Breast epithelium (tissue), 4 donors: ENCODE results near the gene CEACAM16. TPM values are rescaled to one million over a fixed set of nuclear protein-coding genes. Genes with fewer than 3 reads are reported as not detected.

ENCODE experiments used
- DNase-seq, 2 donors: peaks; one replicate each; pipeline ENCODE4 v3.0.0-alpha.2; 2019; ENCODE audit warnings: low spot score in 2 of 2
- H3K27ac ChIP-seq, 2 donors: fragments of 200-600 bp; sonication (generic) in 1 of 2; one replicate each; pipeline ENCODE4 v1.5.1; 2016 to 2019; ENCODE audit warnings: mild to moderate bottlenecking in 1 of 2
- H3K27me3 ChIP-seq, 2 donors: fragments of 200-600 bp; sonication (generic) in 1 of 2; one replicate each; pipeline versions ENCODE4 v1.5.1 to v1.6.0; 2017 to 2019; ENCODE audit warnings: control low read depth in 1 of 2, mild to moderate bottlenecking in 1 of 2
- H3K36me3 ChIP-seq: fragments of 200-600 bp; one replicate; pipeline ENCODE4 v1.5.1; 2019
- H3K4me1 ChIP-seq, 2 donors: fragments of 200-600 bp; sonication (generic); one replicate each; pipeline ENCODE4 v1.5.1; 2016 to 2019; ENCODE audit warnings: control low read depth in 1 of 2
- H3K4me3 ChIP-seq, 3 donors: fragments of 200-600 bp; sonication (generic); 1 replicate in 2 of 3; 2 replicates in 1 of 3; pipeline ENCODE4 v1.5.1; 2016 to 2019; ENCODE audit warnings: mild to moderate bottlenecking in 3 of 3, moderate library complexity in 2 of 3
- H3K9me3 ChIP-seq, 2 donors: fragments of 200-600 bp; sonication (generic) in 1 of 2; one replicate each; pipeline ENCODE4 v1.5.1; 2016 to 2019; ENCODE audit warnings: control low read depth in 1 of 2
- CTCF ChIP-seq, 3 donors: fragments of 450-650 bp; IDR thresholded peaks; one replicate each; pipeline ENCODE4 v1.5.1; 2016 to 2017; ENCODE audit warnings: antibody characterized with exemption in 3 of 3, mild to moderate bottlenecking in 3 of 3, moderate library complexity in 3 of 3
- POLR2A ChIP-seq: fragments of 450-650 bp; IDR thresholded peaks from one replicate; pipeline ENCODE4 v1.6.1; 2016; ENCODE audit warnings: antibody characterized with exemption, mild to moderate bottlenecking, moderate library complexity
- POLR2AphosphoS5 ChIP-seq, 3 donors: sonication (generic); formaldehyde crosslinking; IDR thresholded peaks; one replicate each; pipeline ENCODE4 v1.6.1; 2017; ENCODE audit warnings: antibody characterized with exemption in 3 of 3
- intact Hi-C: fragments of 100-400 bp; cut with DNase I; formaldehyde crosslinking; loops from one replicate; pipeline ENCODE4 v1.15.1; 2023; ENCODE audit warnings: low total_unique reads
- total RNA-seq, 3 donors: library from RNA; depleted of rRNA; stranded (reverse); fragments of >200 nt; gene quantifications; one replicate each; pipeline ENCODE4 v1.1.0, GENCODE V29; 2016

The CEACAM16 gene
- total RNA-seq, 3 donors from 2014 or later: not detected

GRCh38 chr19:44657211-44657921, 41.6 kb upstream of the CEACAM16 start:
- DNase-seq: peak in 1 of 2 donors; percentile 23
- TF ChIP-seq CTCF (IDR thresholded peaks at IDR 0.05) (peak; percentile 59 to 82 (median 79)), POLR2AphosphoS5 (IDR thresholded peaks at IDR 0.05) (no peak), POLR2A (no peak)
- H3K4me3 ChIP-seq: no peak overlapping the region
- H3K27me3 ChIP-seq: no peaks in the 10 kb centered on the region
- no peaks in the 10 kb centered on the region for H3K9me3 ChIP-seq
- no peaks in the 10 kb centered on the region for H3K4me1 ChIP-seq
- intact Hi-C loops: no loop called here
- H3K27ac ChIP-seq: no peak overlapping the region
- no peaks in the 10 kb centered on the region for H3K36me3 ChIP-seq

GRCh38 chr19:44658069-44658733, 40.8 kb upstream of the CEACAM16 start:
- no peaks in the 10 kb centered on the region for H3K36me3 ChIP-seq
- TF ChIP-seq CTCF (IDR thresholded peaks at IDR 0.05) (no peak), POLR2AphosphoS5 (IDR thresholded peaks at IDR 0.05) (no peak), POLR2A (no peak)

GRCh38 chr19:44660081-44660480, 38.9 kb upstream of the CEACAM16 start:
- intact Hi-C loops: no loop called here

More at GRCh38 chr19:44658069-44658733, 40.8 kb upstream of the CEACAM16 start:
- Histone ChIP-seq H3K4me3 (no peak overlapping the region), H3K4me1 (no peaks in the 10 kb centered on the region), H3K9me3 (no peaks in the 10 kb centered on the region), H3K27me3 (no peaks in the 10 kb centered on the region), H3K27ac (no peak overlapping the region)
- DNase-seq: no peak
- intact Hi-C loops: no loop called here

GRCh38 chr19:44661205-44661604, 37.7 kb upstream of the CEACAM16 start:
- no peaks in the 10 kb centered on the region for H3K4me1 ChIP-seq
- no peak overlapping the region for H3K27ac ChIP-seq
- TF ChIP-seq POLR2A (no peak), CTCF (IDR thresholded peaks at IDR 0.05) (no peak), POLR2AphosphoS5 (IDR thresholded peaks at IDR 0.05) (no peak)
- DNase-seq: no peak
- no peak overlapping the region for H3K4me3 ChIP-seq
- H3K27me3 ChIP-seq: no peaks in the 10 kb centered on the region
- intact Hi-C loops: no loop called here
- H3K9me3 ChIP-seq: no peaks in the 10 kb centered on the region
- no peaks in the 10 kb centered on the region for H3K36me3 ChIP-seq

More at GRCh38 chr19:44660081-44660480, 38.9 kb upstream of the CEACAM16 start:
- H3K9me3 ChIP-seq: no peaks in the 10 kb centered on the region
- no peak overlapping the region for H3K27ac ChIP-seq
- TF ChIP-seq CTCF (IDR thresholded peaks at IDR 0.05) (no peak), POLR2AphosphoS5 (IDR thresholded peaks at IDR 0.05) (no peak), POLR2A (no peak)
- H3K27me3 ChIP-seq: no peaks in the 10 kb centered on the region
- H3K4me3 ChIP-seq: no peak overlapping the region
- no peak for DNase-seq
- no peaks in the 10 kb centered on the region for H3K4me1 ChIP-seq
- no peaks in the 10 kb centered on the region for H3K36me3 ChIP-seq

- Histone ChIP-seq H3K4me1 (no peaks in the 10 kb centered on the region), H3K4me3 (no peak overlapping the region), H3K27me3 (no peaks in the 10 kb centered on the region), H3K36me3 (no peaks in the 10 kb centered on the region), H3K27ac (no peak overlapping the region), H3K9me3 (no peaks in the 10 kb centered on the region)
- no peak for TF ChIP-seq POLR2AphosphoS5 (IDR thresholded peaks at IDR 0.05)
- no peak for TF ChIP-seq CTCF (IDR thresholded peaks at IDR 0.05)
- no peak for TF ChIP-seq POLR2A
- intact Hi-C loops: no loop called here
- DNase-seq: no peak
Measured at GRCh38 chr19:44661904-44662303, 37.0 kb upstream of the CEACAM16 start.
